CD4-positive, alpha-beta T cell treated with Interleukin-17A for 4 hours (primary cell): Measurements from ENCODE around the gene PPRC1.

Experiments
- DNase-seq: peaks from one replicate; pipeline ENCODE4 v3.0.0-alpha.2; 2020; ENCODE audit warnings: mixed read lengths

Gene PPRC1

GRCh38 chr10:102196893-102197292, 64.1 kb downstream of the PPRC1 start:
- no peak for DNase-seq

DNA sequence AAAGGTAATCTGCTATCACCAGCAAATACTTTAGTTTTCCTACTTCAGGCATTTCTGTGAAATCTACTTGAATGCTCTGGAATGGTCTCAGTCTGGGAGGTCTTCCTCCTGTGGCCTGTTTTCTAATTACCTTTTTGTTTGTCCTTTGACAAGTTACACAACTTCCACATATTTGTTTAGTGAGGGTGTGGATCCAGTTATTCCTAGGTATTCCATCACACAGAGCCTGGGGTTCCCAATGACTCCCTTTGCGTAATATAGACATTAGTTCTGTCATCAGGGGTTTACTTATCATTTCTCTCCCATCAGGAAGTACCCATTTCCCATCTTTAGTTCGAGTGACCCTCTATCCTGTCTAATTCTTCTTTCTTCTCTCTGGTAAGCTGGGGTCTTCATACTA, 65.2 kb downstream of the PPRC1 start:
- no peak for DNase-seq
